CD4-positive, alpha-beta T cell treated with Interleukin-17A for 1 hour (primary cell): ENCODE measurements around the gene TMEM88.

Experiments used
- DNase-seq: peaks from one replicate; pipeline ENCODE4 v3.0.0-alpha.2; 2020

The TMEM88 gene

DNA sequence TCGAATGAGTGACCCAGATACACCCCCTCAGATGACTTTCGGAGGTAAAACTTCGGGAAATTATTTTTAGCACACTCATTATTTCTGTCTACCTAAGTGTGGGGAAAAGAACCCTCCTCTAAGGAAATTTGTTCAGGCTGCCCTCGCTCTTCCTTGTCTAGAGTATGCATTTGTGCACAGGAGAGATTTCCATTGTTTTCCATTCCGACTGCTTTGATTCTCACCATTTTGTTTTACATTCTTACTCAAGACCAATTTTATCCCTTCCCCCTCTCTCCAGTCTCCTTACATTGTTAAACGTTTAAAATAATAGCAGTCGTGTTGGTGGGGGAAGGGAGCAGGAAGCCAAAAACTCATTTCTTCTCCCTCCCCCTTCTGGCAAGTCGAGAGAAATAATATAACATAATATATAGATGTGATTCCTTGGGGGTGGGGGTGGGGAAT, 32.2 kb downstream of the TMEM88 start:
- no peak for DNase-seq

DNA sequence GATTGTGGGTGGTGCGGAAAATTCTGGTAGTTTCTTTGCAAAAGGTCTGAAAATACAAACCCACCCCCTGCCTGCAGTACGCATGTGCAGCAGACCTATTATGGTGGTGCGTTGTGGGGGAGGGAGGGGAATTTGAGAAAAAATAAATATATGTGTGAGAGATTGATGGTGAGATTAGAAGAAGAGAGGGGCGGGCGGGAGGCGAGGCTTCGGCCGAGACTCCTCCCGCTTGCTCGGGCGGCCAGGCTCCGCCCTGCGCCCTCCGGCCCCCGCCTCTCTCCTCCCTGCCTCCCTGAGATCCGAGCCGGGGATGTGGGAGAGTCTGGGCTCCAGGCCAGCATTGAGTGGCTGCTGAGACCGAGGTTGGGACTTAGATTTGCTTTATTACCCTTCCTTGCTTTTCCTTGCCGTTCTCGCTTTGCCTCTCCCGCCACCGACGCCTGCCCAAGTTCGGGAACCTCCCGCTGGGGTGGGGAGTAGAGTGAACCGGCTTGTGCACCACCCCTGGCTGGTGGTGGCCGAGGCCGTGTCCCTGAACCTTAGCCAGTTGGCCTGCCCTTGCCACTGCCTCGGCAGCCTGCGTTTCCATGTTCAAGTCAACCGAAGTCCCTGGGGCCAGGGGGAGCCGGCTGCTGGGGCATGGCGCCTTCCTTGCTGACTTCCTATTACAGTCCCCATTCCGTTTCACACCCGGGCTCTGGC, 32.8 kb downstream of the TMEM88 start:
- peak; percentile 97 for DNase-seq

DNA sequence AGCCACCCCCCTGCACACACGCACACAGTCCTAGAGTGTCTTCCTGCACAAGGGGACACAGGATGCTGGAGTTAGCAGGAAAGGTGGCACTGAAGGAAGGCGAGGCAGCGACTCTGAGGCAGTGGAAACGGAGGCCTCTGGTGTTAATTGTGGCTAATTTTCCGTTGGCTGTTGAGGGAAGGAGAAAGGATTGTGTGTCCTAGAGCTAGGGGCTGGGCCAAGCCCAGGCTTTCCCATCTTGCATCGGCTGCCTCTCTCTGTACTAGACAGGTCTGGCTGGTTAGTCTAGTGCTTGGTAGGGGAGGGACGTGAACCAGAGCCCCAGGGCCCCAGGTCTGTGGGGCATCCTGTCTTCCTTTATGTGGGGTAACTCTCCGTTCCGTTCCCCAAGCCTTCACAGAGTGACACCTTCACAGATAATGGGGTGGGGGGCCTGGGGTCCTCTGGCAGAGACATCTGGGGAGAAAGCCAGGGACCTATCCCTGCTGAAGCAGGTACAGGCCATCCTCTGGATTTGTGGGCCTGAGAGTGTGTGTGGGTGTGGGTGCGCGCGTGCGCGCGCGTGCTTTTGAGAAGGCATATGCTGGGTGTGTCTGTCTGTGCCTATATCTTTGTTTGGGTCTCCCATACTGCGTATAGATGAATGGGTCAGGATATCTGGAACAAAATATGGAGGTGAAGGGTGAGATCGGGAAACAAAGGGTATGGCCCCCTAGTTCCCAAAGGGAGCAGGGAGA, 33.5 kb downstream of the TMEM88 start, which contains the start of gene CHD3:
Gene CHD3, plus strand, starts transcription at position 606 of the 737 bp plus-strand sequence. CDS start 212 bp downstream, outside the sequence.
- DNase-seq: peak; percentile 52

DNA sequence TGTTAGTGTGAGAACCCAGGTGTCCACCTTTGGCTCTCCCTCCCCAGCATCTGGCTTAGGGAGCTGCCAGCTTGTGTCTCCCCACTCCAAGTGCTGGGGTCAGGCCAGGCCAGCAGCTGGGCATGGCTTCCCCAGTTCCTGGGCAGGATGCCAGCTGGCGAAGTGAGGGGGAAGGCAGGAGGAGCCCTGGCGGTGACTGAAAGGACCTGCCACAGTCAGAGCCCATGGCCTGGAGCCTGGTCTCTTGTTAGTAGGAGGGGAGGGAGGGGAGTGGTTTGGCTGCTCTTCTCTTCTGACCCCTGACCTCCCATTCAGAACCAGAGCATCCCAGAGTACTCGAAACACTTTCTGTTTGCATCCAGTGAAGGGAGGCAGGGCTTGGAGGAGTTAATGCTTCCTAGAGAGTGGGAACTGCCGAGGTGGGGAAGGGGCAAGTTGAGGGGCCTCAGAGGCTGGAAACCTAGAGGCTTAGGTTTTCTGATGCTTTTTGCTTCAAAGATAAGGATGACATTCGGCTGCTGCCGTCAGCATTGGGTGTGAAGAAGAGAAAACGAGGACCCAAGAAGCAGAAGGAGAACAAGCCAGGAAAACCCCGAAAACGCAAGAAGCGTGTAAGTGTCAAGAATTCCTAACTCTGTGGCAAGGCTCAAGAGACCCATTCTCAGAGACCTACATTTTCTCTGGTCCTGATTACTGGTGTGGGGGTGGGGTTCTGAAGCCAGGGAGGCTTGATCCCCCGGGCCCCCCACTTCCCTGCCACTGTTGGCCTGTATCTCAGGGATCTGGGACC, 34.5 kb downstream of the TMEM88 start:
- peak; percentile 53 for DNase-seq

DNA sequence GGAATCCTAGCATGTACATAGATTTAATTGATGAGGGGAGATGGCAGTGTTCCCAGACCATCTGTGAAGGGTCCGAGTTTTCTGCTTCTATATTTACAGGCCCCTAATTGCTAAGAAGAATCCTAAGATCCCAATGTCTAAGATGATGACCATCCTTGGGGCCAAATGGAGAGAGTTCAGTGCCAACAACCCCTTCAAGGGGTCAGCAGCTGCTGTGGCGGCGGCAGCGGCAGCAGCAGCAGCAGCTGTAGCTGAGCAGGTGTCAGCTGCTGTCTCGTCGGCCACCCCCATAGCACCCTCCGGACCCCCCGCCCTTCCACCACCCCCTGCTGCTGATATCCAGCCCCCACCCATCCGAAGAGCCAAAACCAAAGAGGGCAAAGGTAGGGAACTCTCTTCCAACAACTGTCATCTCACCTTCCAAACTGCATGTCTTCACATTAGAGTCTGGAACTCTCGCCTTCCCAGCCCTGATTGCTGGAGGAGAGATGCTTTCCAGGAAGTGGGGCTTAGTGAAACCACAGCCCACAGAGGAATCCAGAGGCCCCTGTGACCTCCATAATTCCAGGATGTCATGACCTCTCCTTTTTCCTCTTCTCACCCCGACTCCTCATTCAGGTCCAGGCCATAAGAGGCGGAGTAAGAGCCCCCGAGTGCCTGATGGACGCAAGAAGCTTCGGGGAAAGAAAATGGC, 38.5 kb downstream of the TMEM88 start:
- no peak for DNase-seq

DNA sequence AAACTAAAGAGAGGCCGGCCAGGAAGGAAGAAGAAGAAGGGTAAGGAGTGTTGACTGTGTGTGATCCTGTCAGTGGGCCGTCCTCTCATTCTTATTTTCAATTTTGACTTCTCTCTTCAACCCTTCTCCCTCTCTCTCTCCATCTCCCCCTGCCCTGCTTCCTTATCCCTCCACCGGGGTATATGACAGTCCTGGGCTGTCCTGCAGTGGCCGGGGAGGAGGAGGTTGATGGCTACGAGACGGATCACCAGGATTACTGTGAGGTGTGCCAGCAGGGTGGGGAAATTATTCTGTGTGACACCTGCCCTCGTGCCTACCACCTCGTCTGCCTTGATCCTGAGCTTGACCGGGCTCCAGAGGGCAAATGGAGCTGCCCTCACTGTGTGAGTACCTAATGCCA, 39.4 kb downstream of the TMEM88 start:
- no peak for DNase-seq

DNA sequence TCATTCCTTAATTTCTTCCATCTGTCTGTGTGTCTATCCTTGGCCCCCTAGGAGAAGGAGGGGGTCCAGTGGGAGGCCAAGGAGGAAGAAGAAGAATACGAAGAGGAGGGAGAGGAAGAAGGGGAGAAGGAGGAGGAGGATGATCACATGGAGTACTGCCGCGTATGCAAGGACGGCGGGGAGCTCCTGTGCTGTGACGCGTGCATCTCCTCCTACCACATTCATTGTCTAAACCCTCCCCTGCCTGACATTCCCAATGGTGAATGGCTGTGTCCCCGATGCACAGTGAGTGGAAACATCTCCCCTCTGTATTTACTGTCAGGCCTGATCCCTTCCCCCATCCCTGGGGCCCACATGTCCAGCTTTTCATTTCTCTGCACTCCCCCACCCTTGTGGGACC, 40.0 kb downstream of the TMEM88 start:
- DNase-seq: no peak

DNA sequence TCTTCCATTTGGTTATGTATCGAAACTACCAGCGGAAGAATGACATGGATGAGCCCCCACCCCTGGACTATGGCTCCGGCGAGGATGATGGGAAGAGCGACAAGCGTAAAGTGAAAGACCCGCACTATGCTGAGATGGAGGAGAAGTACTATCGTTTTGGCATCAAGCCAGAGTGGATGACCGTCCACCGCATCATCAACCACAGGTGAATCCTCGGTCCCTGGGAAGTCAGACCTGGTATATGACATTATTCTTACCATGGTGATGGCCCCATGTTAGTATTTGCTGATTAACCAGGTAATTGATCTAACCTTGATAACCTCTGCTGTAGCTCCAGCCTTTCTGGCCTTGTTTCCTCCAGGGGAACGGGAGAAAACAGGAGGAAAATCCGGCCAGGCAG, 42.2 kb downstream of the TMEM88 start:
- no peak for DNase-seq

DNA sequence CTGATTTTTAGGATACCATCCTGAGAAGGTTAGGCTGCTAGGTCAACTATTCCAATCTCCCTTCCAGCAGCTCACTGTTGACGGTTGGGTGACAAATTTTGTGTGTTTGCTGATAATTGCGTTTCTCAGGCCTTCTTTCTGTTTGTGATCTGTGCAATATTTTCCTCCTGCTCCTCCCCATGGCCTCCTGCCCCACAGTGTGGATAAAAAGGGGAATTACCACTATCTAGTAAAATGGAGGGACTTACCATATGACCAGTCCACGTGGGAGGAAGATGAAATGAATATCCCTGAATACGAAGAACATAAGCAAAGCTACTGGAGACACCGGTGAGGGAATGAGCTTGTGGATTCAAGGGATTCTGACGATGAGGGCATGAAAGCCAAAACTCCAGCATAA, 42.9 kb downstream of the TMEM88 start:
- DNase-seq: peak; percentile 56

DNA sequence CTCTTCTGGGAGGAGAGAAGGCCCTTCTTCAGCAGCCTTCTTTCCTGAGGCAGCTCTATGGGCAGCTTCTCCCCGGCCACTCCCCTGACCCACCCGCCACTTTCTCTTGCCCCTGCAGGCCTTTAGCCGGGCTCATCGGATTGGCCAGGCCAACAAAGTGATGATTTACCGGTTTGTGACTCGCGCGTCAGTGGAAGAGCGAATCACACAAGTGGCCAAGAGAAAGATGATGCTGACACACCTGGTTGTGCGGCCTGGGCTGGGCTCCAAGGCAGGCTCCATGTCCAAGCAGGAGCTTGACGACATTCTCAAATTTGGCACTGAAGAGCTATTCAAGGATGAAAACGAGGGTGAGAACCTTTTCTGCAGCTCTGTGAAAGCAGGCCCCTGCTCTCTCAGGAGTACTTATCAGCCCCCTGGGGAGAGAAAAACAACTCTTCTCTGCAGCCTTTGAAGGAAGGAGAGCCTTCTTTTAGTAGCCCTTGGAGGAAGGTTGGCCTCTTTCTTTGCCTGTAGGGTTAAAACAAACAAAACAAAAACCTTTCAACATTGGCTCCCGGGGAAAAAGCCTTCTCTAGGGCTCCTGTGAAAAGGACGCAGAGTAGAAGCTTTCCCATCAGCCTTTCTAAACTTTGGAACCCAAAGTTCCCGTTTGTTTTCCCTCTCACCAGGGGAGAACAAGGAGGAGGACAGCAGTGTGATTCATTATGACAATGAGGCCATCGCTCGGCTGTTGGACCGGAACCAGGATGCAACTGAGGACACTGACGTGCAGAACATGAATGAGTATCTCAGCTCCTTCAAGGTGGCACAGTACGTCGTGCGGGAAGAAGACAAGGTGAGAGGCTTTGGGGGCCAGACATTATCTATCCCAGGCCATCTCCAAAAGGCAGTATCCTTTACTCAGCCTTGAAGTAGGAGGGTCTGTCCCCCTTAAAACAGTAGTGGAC, 48.6 kb downstream of the TMEM88 start:
- DNase-seq: no peak
